Neural cell (in vitro differentiated cells): ENCODE data around the gene SNAI1.

ENCODE experiments used
- CTCF ChIP-seq: fragments of 450-650 bp; IDR thresholded peaks from 2 replicates; pipeline ENCODE4 v1.5.1; 2014; ENCODE audit warnings: antibody characterized with exemption, mild to moderate bottlenecking, moderate library complexity; ENCODE audit not compliant: poor library complexity, severe bottlenecking
- EZH2 ChIP-seq: fragments of 200-600, 300-800 bp; shearing (Covaris generic), sonication (generic); IDR thresholded peaks from 2 replicates; pipeline ENCODE4 v1.6.1; 2014; ENCODE audit warnings: antibody characterized with exemption, low read length, borderline replicate concordance, mild to moderate bottlenecking; ENCODE audit not compliant: insufficient read depth, poor library complexity, severe bottlenecking
- RAD21 ChIP-seq: fragments of 450-650 bp; conservative IDR thresholded peaks from 2 replicates; pipeline ENCODE4 v1.6.1; 2014; ENCODE audit warnings: antibody characterized with exemption, mild to moderate bottlenecking, moderate library complexity
- TAF1 ChIP-seq: IDR thresholded peaks from 2 replicates; pipeline ENCODE4 v1.6.1; 2012; ENCODE audit warnings: low read depth

- TF ChIP-seq RAD21 (no peak), CTCF (no peak), EZH2 (no peak), TAF1 (no peak)
Measured at GRCh38 chr20:50014570-50015562, 32.1 kb downstream of the SNAI1 start.
